ENCODE measurements around the gene SEMA6B.

GRCh38 chr19:4499318-4499717, 60.2 kb downstream of the SEMA6B start:
- no peak for TF ChIP-seq POLR2A (IDR thresholded peaks at IDR 0.05; ENCODE audit: low read length)
- no peak for TF ChIP-seq GATA1 (IDR thresholded peaks at IDR 0.05; ENCODE audit: low read depth, low read length)
